B cell (primary cell): Measurements from ENCODE around the gene RDH13. TPM values are rescaled to one million over a fixed set of nuclear protein-coding genes. Genes with fewer than 3 reads are reported as not detected.

Experiments used
- ATAC-seq: fragments of 200-7000 bp; cut with Tn5 transposase; one replicate; pipeline ENCODE4 v1.10.0; 2021; ENCODE audit warnings: low read depth, mild to moderate bottlenecking, moderate number of reproducible peaks, moderate library complexity
- CTCF ChIA-PET: fragments of 350-600 bp; sonication (Branson Sonifier 250); formaldehyde crosslinking; loops from one replicate; lab custom pipeline; 2021; ENCODE audit warnings: antibody characterized with exemption, inconsistent platforms; lab: Charles Lee
- POLR2A ChIA-PET: fragments of 350-600 bp; sonication (Branson Sonifier 250); formaldehyde crosslinking; loops from one replicate; lab custom pipeline; 2021; ENCODE audit warnings: antibody characterized with exemption; lab: Charles Lee
- DNase-seq: peaks from one replicate; pipeline ENCODE4 v3.0.0; 2013
- H2AFZ ChIP-seq: 2 replicates; pipeline ENCODE4 v1.6.1; 2012; ENCODE audit warnings: mild to moderate bottlenecking, low read depth, low read length; ENCODE audit not compliant: insufficient read depth, poor library complexity, severe bottlenecking
- H3K27ac ChIP-seq, 2 donors: 1 replicate in 1 of 2; 2 replicates in 1 of 2; pipeline ENCODE4 v1.5.1; 2012 to 2013; ENCODE audit warnings: low read length in 2 of 2, mild to moderate bottlenecking in 2 of 2, moderate library complexity in 1 of 2
- H3K27me3 ChIP-seq, 4 experiments: fragments of 200-600 bp in 1 of 4; sonication (generic) in 1 of 4; replicated peaks in 1 of 4; 1 replicate in 2 of 4; 2 replicates in 2 of 4; pipeline versions ENCODE4 v1.6.1 to v1.7.0; 2013 to 2016; ENCODE audit warnings: low read length in 3 of 4, mild to moderate bottlenecking in 2 of 4, mixed read lengths in 1 of 4, moderate library complexity in 1 of 4; ENCODE audit not compliant: insufficient read depth in 4 of 4, control insufficient read depth in 3 of 4; ENCODE audit errors: control extremely low read depth in 1 of 4
- H3K36me3 ChIP-seq, 2 experiments: replicated peaks in 1 of 2; 1 replicate in 1 of 2; 2 replicates in 1 of 2; pipeline versions ENCODE4 v1.6.1 to v1.7.1; 2013; ENCODE audit warnings: low read length in 1 of 2; ENCODE audit not compliant: insufficient read depth in 2 of 2, control insufficient read depth in 1 of 2; ENCODE audit errors: control extremely low read depth in 1 of 2, extremely low read depth in 1 of 2
- H3K4me1 ChIP-seq, 2 donors: fragments of 200-600 bp in 1 of 2; sonication (generic) in 1 of 2; 1 replicate in 1 of 2; 2 replicates in 1 of 2; pipeline versions ENCODE4 v1.5.1 to v1.6.1; 2013 to 2017; ENCODE audit warnings: low read length in 2 of 2; ENCODE audit not compliant: control insufficient read depth in 2 of 2, insufficient read depth in 2 of 2
- H3K4me2 ChIP-seq: replicated peaks from 2 replicates; pipeline ENCODE3; 2012; ENCODE audit warnings: mild to moderate bottlenecking, low read depth, low read length; ENCODE audit not compliant: poor library complexity, severe bottlenecking
- H3K4me3 ChIP-seq, 5 experiments: fragments of 200-600 bp in 1 of 5; sonication (generic) in 1 of 5; 1 replicate in 3 of 5; 2 replicates in 2 of 5; pipeline versions ENCODE4 v1.5.1 to v1.7.0; 2011 to 2016; ENCODE audit warnings: low read length in 4 of 5, mild to moderate bottlenecking in 4 of 5, low read depth in 2 of 5, control low read depth in 1 of 5, moderate library complexity in 1 of 5; ENCODE audit not compliant: insufficient read depth in 1 of 5; ENCODE audit errors: control extremely low read depth in 1 of 5, extremely low read depth in 1 of 5
- H3K79me2 ChIP-seq: fragments of 200-600 bp; sonication (generic); one replicate; pipeline ENCODE4 v1.6.0; 2016; ENCODE audit warnings: low read length; ENCODE audit not compliant: control insufficient read depth, insufficient read depth
- H3K9ac ChIP-seq: fragments of 200-600 bp; sonication (generic); 2 replicates; pipeline ENCODE4 v1.6.1; 2017; ENCODE audit warnings: mild to moderate bottlenecking, low read length, moderate library complexity
- H3K9me3 ChIP-seq, 3 donors: one replicate each; pipeline versions ENCODE4 v1.6.1 to v1.7.1; 2013; ENCODE audit warnings: low read length in 2 of 3; ENCODE audit not compliant: control insufficient read depth in 2 of 3, insufficient read depth in 1 of 3; ENCODE audit errors: control extremely low read depth in 1 of 3
- H4K20me1 ChIP-seq: 2 replicates; pipeline ENCODE4 v1.6.0; 2012; ENCODE audit warnings: mild to moderate bottlenecking, low read length; ENCODE audit not compliant: insufficient read depth, control insufficient read depth, poor library complexity, severe bottlenecking
- H3K27ac Mint-ChIP-seq: one replicate; pipeline ENCODE4 v1.8.0; 2021; ENCODE audit warnings: mixed read lengths
- H3K27me3 Mint-ChIP-seq: one replicate; pipeline ENCODE4 v1.8.0; 2021; ENCODE audit warnings: mixed read lengths
- H3K4me1 Mint-ChIP-seq: one replicate; pipeline ENCODE4 v1.8.0; 2021; ENCODE audit warnings: mixed read lengths
- H3K4me3 Mint-ChIP-seq: one replicate; pipeline ENCODE4 v1.8.0; 2021; ENCODE audit warnings: mixed read lengths
- H3K9me3 Mint-ChIP-seq: one replicate; pipeline ENCODE4 v1.8.0; 2022; ENCODE audit warnings: mixed read lengths; ENCODE audit not compliant: insufficient read depth
- EZH2 ChIP-seq: IDR thresholded peaks from 2 replicates; pipeline ENCODE4 v1.6.1; 2012; ENCODE audit warnings: borderline replicate concordance, low read depth, mild to moderate bottlenecking, moderate library complexity, low read length; ENCODE audit not compliant: insufficient read depth, poor library complexity, severe bottlenecking
- WGBS: methylation state at CpG from one replicate; pipeline ENCODE4 v1.1.5; 2013; ENCODE audit warnings: missing lambda C conversion rate; ENCODE audit not compliant: insufficient coverage; 5-methylcytosine and 5-hydroxymethylcytosine counted together
- intact Hi-C: fragments of 100-400 bp; cut with micrococcal nuclease; formaldehyde crosslinking; loops from one replicate; pipeline ENCODE4 v1.10.0; 2022
- polyA plus RNA-seq: library from polyadenylated mRNA; depleted of rRNA; stranded (reverse); fragments of >200 nt; gene quantifications from 2 replicates; pipeline ENCODE4 v1.2.3, GENCODE V29; 2012
- total RNA-seq, 2 donors: library from RNA; stranded (reverse); fragments of 120-200 nt in 1 of 2; gene quantifications; 1 replicate in 1 of 2; 2 replicates in 1 of 2; pipeline versions ENCODE4 v1.2.3 to v1.2.4, GENCODE V29; 2013 to 2022
- TF ChIP-seq, protein P1 (sequence below): fragments of 200-600 bp; IDR thresholded peaks from one replicate; pipeline ENCODE4 v1.8.0; 2022; ENCODE audit warnings: antibody characterized with exemption, mild to moderate bottlenecking

RDH13 gene
- total and polyA plus RNA-seq, 2 donors (not counting 1 experiment from before 2014, with no cell fraction given) = 17.5 to 20.4 TPM

DNA sequence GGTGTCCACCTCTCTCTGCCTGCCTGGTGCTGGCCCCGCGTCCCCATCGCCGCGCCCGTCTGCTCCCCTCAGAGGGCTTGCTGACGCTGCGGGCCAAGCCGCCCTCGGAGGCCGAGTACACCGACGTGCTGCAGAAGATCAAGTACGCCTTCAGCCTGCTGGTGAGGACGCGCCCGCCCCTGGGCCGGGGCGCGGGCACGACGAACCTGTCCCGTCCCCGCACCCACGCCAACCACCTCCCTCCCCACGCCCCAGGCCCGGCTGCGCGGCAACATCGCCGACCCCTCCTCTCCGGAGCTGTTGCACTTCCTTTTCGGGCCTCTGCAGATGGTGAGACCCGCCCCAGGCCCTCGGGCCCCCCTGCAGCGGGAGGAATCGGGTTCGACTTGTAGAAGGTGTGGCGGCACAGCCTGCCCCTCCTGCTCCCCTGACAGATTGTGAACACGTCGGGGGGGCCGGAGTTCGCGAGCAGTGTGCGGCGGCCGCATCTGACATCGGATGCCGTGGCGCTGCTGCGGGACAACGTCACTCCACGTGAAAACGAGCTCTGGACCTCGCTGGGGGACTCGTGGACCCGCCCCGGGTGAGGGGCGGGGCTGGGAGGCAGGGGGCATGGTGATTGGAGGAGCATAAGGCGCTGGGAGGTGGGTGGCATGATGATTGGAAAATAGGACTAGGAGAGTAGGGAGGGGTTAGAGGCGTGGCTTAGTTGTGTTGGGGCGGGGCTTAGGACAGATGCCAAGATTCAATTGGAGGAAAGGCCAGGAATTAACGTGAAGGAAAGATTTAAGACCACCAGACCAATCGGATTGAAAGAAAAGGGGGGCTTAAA, 19.3 kb upstream of the RDH13 start:
- intact Hi-C loops = no loop called here
- CTCF ChIA-PET = interaction anchor here (1.2 kb wide), 1 partner anchor 59 kb away, joined by 3 read pairs; no protein-coding TSS in a partner anchor
- peak overlapping the region; percentile 96 for H3K4me2 ChIP-seq

DNA sequence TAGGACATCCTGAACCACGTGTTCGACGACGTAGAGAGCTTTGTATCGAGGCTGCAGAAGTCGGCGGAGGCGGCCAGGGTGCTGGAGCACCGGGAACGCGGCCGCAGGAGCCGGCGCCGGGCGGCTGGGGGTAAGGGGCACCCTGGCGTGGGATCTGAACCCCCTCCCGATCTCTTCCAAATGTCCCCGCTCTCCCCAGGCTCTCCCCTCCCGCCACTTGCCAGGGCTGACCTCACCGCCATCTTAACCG, 18.7 kb upstream of the RDH13 start:
- Histone ChIP-seq H4K20me1 (no peaks in the 10 kb centered on the region), H3K36me3 (no peaks in the 10 kb centered on the region), H3K27ac (no peak overlapping the region), H3K4me2 (peak overlapping the region; percentile 96), H3K27me3 (peaks cover 0 to 84% (median 28%) of the 10 kb centered on the region in 4 experiments), H3K4me3 (peak overlapping the region in 4 of 5 experiments; percentile 39 to 84 (median 59)), H3K9me3 (peaks cover 0 to 53% (median 4%) of the 10 kb centered on the region in 3 donors), H3K9ac (peak overlapping the region; percentile 65), H2AFZ (peak overlapping the region; percentile 60), H3K4me1 (peaks cover 31 to 32% of the 10 kb centered on the region in 2 donors), H3K79me2 (no peaks in the 10 kb centered on the region)
- Mint-ChIP-seq H3K27me3 (peaks cover 60% of the 10 kb centered on the region), H3K4me1 (peaks cover 33% of the 10 kb centered on the region), H3K27ac (no peak overlapping the region), H3K9me3 (peaks cover 7% of the 10 kb centered on the region), H3K4me3 (peak overlapping the region; percentile 88)
- no peak for TF ChIP-seq EZH2
- TF ChIP-seq, protein P1, sequence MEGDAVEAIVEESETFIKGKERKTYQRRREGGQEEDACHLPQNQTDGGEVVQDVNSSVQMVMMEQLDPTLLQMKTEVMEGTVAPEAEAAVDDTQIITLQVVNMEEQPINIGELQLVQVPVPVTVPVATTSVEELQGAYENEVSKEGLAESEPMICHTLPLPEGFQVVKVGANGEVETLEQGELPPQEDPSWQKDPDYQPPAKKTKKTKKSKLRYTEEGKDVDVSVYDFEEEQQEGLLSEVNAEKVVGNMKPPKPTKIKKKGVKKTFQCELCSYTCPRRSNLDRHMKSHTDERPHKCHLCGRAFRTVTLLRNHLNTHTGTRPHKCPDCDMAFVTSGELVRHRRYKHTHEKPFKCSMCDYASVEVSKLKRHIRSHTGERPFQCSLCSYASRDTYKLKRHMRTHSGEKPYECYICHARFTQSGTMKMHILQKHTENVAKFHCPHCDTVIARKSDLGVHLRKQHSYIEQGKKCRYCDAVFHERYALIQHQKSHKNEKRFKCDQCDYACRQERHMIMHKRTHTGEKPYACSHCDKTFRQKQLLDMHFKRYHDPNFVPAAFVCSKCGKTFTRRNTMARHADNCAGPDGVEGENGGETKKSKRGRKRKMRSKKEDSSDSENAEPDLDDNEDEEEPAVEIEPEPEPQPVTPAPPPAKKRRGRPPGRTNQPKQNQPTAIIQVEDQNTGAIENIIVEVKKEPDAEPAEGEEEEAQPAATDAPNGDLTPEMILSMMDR = no peak
- WGBS = 13% methylated on average over 22 of the region's 22 CpGs
- intact Hi-C loops = loop anchor here (1.0 kb wide), 1 partner anchor 18 kb away; the partner anchor contains the start of gene RDH13
- no peak for ATAC-seq
- DNase-seq = no peak
- POLR2A ChIA-PET = no interaction called here
- CTCF ChIA-PET = no interaction called here

More for the DNA sequence above, 19.3 kb upstream of the RDH13 start:
- peak overlapping the region in 3 of 5 experiments; percentile 55 to 84 (median 63) for H3K4me3 ChIP-seq
- POLR2A ChIA-PET = no interaction called here
- peaks cover 0 to 84% (median 30%) of the 10 kb centered on the region in 4 experiments for H3K27me3 ChIP-seq
- peaks cover 36 to 37% of the 10 kb centered on the region in 2 donors for H3K4me1 ChIP-seq
- H3K79me2 ChIP-seq = no peaks in the 10 kb centered on the region
- peaks cover 5% of the 10 kb centered on the region for H4K20me1 ChIP-seq
- peaks cover 55% of the 10 kb centered on the region for H3K27me3 Mint-ChIP-seq
- peak; percentile 35 for TF ChIP-seq EZH2
- TF ChIP-seq, protein P1 = no peak
- ATAC-seq (no peak), DNase-seq (peak; percentile 55)
- peaks cover 0 to 57% (median 4%) of the 10 kb centered on the region in 3 donors for H3K9me3 ChIP-seq
- H3K4me3 Mint-ChIP-seq = peak overlapping the region; percentile 88
- peaks cover 38% of the 10 kb centered on the region for H3K4me1 Mint-ChIP-seq
- H3K36me3 ChIP-seq = no peaks in the 10 kb centered on the region
- H3K9me3 Mint-ChIP-seq = peaks cover 7% of the 10 kb centered on the region
- peak overlapping the region; percentile 60 for H2AFZ ChIP-seq
- H3K27ac Mint-ChIP-seq = peak overlapping the region; percentile 7
- H3K9ac ChIP-seq = peak overlapping the region; percentile 65
- H3K27ac ChIP-seq = no peak overlapping the region
- 7% methylated on average over 64 of the region's 64 CpGs for WGBS
